ENCODE measurements around the gene POLR2E.

GRCh38 chr19:1093330-1093729 is 1.8 kb downstream of the POLR2E start:
- TF ChIP-seq CTCF (IDR thresholded peaks at IDR 0.05) (no peak), POLR2AphosphoS5 (IDR thresholded peaks at IDR 0.05) (no peak)

Measured in upper lobe of left lung (tissue), 4 donors.